Mammary epithelial cell (primary cell): ENCODE measurements around the gene MAPT.

Source experiments
- EZH2 ChIP-seq: IDR thresholded peaks from 2 replicates; pipeline ENCODE4 v1.6.1; 2012; ENCODE audit warnings: low read length, inconsistent platforms, borderline replicate concordance
- TF ChIP-seq, protein P1 (sequence below), 2 donors: IDR thresholded peaks in 1 of 2; conservative IDR thresholded peaks in 1 of 2; 2 replicates each; pipeline ENCODE4 v1.5.1; 2011 to 2012; ENCODE audit warnings: inconsistent platforms in 2 of 2, low read length in 2 of 2, mild to moderate bottlenecking in 2 of 2, control low read depth in 1 of 2, low read depth in 1 of 2; ENCODE audit not compliant: insufficient read depth in 1 of 2; ENCODE audit errors: extremely low read depth in 1 of 2

DNA sequence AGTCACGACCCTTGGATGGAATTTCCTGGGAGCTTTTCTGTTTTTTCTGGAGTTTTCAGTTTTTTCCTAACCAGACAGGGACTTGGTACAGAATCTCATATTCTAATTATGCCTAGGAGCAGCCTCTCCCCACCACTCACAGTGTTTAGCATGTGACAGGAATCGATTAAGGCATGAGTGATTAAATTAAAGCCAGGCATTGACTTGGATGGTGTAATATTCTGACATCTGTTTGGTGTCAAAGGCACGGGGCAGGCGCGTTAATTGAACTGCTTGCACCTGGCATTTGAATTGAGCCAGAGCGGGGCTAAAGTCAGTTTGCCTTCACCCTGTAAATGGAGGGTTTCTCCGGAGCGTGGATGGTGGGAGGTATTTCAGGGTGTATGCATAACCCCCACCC is 11.9 kb downstream of the MAPT start:
- TF ChIP-seq, protein P1, sequence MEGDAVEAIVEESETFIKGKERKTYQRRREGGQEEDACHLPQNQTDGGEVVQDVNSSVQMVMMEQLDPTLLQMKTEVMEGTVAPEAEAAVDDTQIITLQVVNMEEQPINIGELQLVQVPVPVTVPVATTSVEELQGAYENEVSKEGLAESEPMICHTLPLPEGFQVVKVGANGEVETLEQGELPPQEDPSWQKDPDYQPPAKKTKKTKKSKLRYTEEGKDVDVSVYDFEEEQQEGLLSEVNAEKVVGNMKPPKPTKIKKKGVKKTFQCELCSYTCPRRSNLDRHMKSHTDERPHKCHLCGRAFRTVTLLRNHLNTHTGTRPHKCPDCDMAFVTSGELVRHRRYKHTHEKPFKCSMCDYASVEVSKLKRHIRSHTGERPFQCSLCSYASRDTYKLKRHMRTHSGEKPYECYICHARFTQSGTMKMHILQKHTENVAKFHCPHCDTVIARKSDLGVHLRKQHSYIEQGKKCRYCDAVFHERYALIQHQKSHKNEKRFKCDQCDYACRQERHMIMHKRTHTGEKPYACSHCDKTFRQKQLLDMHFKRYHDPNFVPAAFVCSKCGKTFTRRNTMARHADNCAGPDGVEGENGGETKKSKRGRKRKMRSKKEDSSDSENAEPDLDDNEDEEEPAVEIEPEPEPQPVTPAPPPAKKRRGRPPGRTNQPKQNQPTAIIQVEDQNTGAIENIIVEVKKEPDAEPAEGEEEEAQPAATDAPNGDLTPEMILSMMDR (conservative IDR thresholded peaks at IDR 0.05 in 1 of 2, IDR thresholded peaks at IDR 0.05 in 1 of 2; ENCODE audit: extremely low read depth in 1 of 2, insufficient read depth in 1 of 2, low read depth in 1 of 2, low read length in 2 of 2) = no peak
- no peak for TF ChIP-seq EZH2
